T-helper 2 cell treated with Interferon-gamma antibody and Interleukin-4, amounts not matched to agents 5 μg/mL and 100 μg/mL, for 36 hours (primary cell): ENCODE data around the gene BRWD1.

ENCODE experiments used
- DNase-seq: peaks from one replicate; pipeline ENCODE4 v3.0.0; 2021; ENCODE audit warnings: low spot score
- H3K27ac Mint-ChIP-seq: one replicate; pipeline ENCODE4 v1.8.0; 2021; ENCODE audit warnings: mild to moderate bottlenecking, mixed read lengths
- H3K27me3 Mint-ChIP-seq: one replicate; pipeline ENCODE4 v1.8.0; 2021; ENCODE audit warnings: low read depth, mixed read lengths
- H3K36me3 Mint-ChIP-seq: one replicate; pipeline ENCODE4 v1.8.0; 2021; ENCODE audit warnings: low read depth, mixed read lengths
- H3K4me1 Mint-ChIP-seq: one replicate; pipeline ENCODE4 v1.8.0; 2021; ENCODE audit warnings: low read depth, mixed read lengths
- H3K4me3 Mint-ChIP-seq: one replicate; pipeline ENCODE4 v1.8.0; 2022; ENCODE audit warnings: mild to moderate bottlenecking, moderate library complexity, mixed read lengths
- H3K9me3 Mint-ChIP-seq: one replicate; pipeline ENCODE4 v1.8.0; 2021; ENCODE audit warnings: mixed read lengths

Gene BRWD1

GRCh38 chr21:39313571-39314142, at the start of gene BRWD1:
Gene BRWD1 (minus strand): TSS chr21:39313632. CDS start chr21:39313491, 141 bp downstream.
- Mint-ChIP-seq H3K4me1 (peaks cover 36% of the 10 kb centered on the region), H3K27me3 (no peaks in the 10 kb centered on the region), H3K9me3 (no peaks in the 10 kb centered on the region), H3K36me3 (peaks cover 18% of the 10 kb centered on the region), H3K4me3 (peak within 1 kb of the TSS; percentile 91), H3K27ac (peak within 1 kb of the TSS; percentile 97)
- peak; percentile 80 for DNase-seq

DNA sequence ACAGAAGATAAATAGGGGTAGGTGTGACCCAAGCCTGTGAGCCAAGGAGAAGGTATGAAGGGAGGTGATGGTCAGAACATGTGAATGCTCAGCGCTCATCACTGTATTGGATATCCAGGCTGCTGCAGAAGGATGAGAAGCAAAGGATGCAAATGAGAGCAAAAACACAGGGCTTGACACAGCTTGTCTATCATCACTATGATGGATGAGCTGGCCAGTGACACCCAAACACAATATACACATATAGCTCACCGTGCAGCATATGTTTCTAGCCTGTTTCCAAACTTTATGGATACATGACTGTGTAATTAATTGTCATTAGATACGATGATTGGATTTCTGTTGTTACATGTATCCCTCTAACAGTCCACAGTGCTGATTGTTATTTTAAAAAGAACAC, 49.3 kb upstream of the BRWD1 start:
- DNase-seq: no peak
- Mint-ChIP-seq H3K27ac (no peak overlapping the region), H3K4me3 (no peak overlapping the region), H3K9me3 (no peaks in the 10 kb centered on the region), H3K27me3 (peaks cover 14% of the 10 kb centered on the region), H3K4me1 (no peaks in the 10 kb centered on the region), H3K36me3 (no peaks in the 10 kb centered on the region)

GRCh38 chr21:39359382-39359781, 46.0 kb upstream of the BRWD1 start:
- Mint-ChIP-seq H3K27ac (no peak overlapping the region), H3K4me1 (no peaks in the 10 kb centered on the region), H3K9me3 (no peaks in the 10 kb centered on the region), H3K4me3 (no peak overlapping the region), H3K36me3 (no peaks in the 10 kb centered on the region), H3K27me3 (peaks cover 27% of the 10 kb centered on the region)
- DNase-seq: no peak

GRCh38 chr21:39353295-39353694, 39.9 kb upstream of the BRWD1 start:
- H3K4me3 Mint-ChIP-seq: no peak overlapping the region
- peaks cover 28% of the 10 kb centered on the region for H3K27me3 Mint-ChIP-seq
- peaks cover 10% of the 10 kb centered on the region for H3K4me1 Mint-ChIP-seq

GRCh38 chr21:39350094-39351005, 36.9 kb upstream of the BRWD1 start:
- Mint-ChIP-seq H3K27ac (peak overlapping the region; percentile 99), H3K27me3 (peaks cover 19% of the 10 kb centered on the region), H3K4me1 (peaks cover 30% of the 10 kb centered on the region), H3K36me3 (peaks cover 24% of the 10 kb centered on the region), H3K4me3 (peak overlapping the region; percentile 99), H3K9me3 (no peaks in the 10 kb centered on the region)
- DNase-seq: no peak

More at GRCh38 chr21:39353295-39353694, 39.9 kb upstream of the BRWD1 start:
- DNase-seq: no peak
- Mint-ChIP-seq H3K27ac (no peak overlapping the region), H3K9me3 (no peaks in the 10 kb centered on the region), H3K36me3 (peaks cover 2% of the 10 kb centered on the region)

DNA sequence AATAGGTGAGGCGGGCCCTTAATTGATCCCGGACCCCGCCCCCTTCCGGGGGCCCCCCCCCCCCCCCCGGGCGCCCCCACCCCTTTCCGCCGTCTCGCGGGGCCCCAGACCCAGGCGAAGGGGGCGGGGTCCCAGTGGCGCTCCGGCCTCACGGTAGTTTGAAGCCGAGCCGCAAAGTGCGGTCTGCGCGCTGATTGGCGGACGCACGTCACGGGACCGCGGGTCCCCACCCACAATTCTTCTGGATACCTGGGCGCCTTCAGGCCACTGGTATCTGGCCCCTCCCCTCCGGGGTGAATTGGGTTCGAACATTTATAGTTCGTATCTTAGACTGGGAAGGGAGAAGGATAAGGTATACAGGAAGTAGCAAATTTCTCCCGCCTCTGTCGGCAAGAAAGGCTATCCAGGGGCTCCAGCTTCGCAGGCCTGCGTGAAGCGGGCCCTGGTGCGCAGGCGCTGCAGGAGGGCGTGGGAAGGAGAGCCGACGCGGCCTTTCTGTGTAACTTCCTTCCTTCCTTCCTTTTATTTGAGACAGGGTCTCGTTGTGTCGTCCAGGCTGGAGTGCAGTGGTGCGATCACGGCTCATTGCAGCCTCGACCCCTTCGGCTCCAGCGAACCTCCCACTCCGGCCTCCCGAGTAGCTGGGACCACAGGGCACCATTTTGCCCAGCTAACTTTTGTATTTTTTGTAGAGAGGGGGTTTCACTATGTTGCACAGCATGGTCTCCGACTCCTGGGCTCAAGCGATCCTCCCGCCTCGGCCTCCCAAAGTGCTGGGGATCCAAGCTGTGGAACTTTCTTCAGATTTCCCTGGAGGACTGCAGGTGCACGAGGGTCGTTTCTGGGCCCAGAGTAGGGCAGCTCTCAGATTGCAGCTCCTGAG, 36.0 kb upstream of the BRWD1 start:
- H3K27me3 Mint-ChIP-seq: peaks cover 10% of the 10 kb centered on the region
- DNase-seq: peak; percentile 98
- peaks cover 32% of the 10 kb centered on the region for H3K36me3 Mint-ChIP-seq
- H3K9me3 Mint-ChIP-seq: no peaks in the 10 kb centered on the region
- H3K4me3 Mint-ChIP-seq: peak overlapping the region; percentile 99
- H3K4me1 Mint-ChIP-seq: peaks cover 37% of the 10 kb centered on the region
- peak overlapping the region; percentile 99 for H3K27ac Mint-ChIP-seq

GRCh38 chr21:39348355-39349210, 35.2 kb upstream of the BRWD1 start, which contains the start of gene HMGN1:
Gene HMGN1 (minus strand): TSS chr21:39349088. CDS start chr21:39348917, 171 bp downstream.
- DNase-seq: peak; percentile 91
- Mint-ChIP-seq H3K36me3 (peaks cover 36% of the 10 kb centered on the region), H3K27ac (peak within 1 kb of the TSS; percentile 99), H3K9me3 (no peaks in the 10 kb centered on the region), H3K27me3 (peaks cover 5% of the 10 kb centered on the region), H3K4me1 (peaks cover 39% of the 10 kb centered on the region), H3K4me3 (peak within 1 kb of the TSS; percentile 99)

- no peaks in the 10 kb centered on the region for H3K9me3 Mint-ChIP-seq
- peaks cover 2% of the 10 kb centered on the region for H3K27me3 Mint-ChIP-seq
- DNase-seq: no peak
- peaks cover 42% of the 10 kb centered on the region for H3K36me3 Mint-ChIP-seq
- peak overlapping the region; percentile 93 for H3K4me3 Mint-ChIP-seq
- H3K27ac Mint-ChIP-seq: peak overlapping the region; percentile 91
- H3K4me1 Mint-ChIP-seq: peaks cover 41% of the 10 kb centered on the region
These were observed 34.6 kb upstream of the BRWD1 start for GRCh38 chr21:39348040-39348354.

DNA sequence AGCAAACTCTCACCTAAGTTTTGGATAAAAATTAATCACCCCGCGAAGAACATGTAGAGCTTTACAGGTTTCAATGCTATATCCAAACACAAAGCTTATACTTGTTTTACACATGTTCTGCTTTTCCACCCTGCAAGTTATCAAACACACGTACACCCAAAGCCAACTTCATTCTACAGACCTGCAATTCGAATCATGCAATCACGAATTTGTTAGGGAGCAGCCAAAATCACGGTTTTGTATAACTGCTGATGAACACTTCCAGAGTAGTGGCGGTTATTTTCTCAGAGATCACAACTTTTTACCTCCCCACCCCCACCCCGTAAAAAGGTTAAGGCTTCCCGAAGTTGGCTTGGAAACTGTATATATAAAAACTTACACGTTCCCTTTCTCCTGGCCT, 34.1 kb upstream of the BRWD1 start:
- H3K27me3 Mint-ChIP-seq: peaks cover 2% of the 10 kb centered on the region
- peaks cover 41% of the 10 kb centered on the region for H3K4me1 Mint-ChIP-seq
- peaks cover 44% of the 10 kb centered on the region for H3K36me3 Mint-ChIP-seq
- no peak for DNase-seq
- H3K4me3 Mint-ChIP-seq: peak overlapping the region; percentile 93
- no peaks in the 10 kb centered on the region for H3K9me3 Mint-ChIP-seq
- H3K27ac Mint-ChIP-seq: peak overlapping the region; percentile 91

DNA sequence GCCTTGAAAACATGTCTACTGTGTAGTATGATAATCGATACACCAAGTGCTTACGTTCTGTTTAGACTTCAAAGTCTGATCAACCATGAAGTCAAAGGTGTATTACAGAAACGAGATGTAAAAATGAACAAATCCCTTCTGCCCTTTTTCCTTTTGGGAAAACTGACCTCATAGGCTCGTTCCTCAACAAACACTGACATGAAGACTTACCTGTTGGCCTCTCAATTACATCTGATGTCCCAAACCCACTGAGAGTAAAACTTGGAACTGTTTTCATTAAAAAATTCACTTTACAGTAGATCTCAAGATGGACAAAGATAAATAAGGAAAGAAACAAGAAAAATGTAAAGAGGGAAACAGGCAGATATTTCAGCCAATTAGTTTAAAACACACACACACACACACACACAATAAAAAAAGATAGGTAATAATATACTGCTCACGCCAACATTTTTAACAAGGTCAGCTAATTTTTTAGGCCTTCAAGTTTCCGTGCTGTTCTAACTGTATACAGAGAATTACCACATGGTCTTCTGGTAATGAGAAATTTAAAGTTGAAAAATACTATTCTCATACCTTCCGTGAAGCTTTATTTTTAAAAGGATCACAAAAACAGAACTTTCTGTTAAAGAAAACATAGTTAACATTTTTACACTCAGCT, 33.4 kb upstream of the BRWD1 start:
- peaks cover 46% of the 10 kb centered on the region for H3K36me3 Mint-ChIP-seq
- H3K9me3 Mint-ChIP-seq: no peaks in the 10 kb centered on the region
- H3K4me3 Mint-ChIP-seq: peak overlapping the region; percentile 93
- peaks cover 41% of the 10 kb centered on the region for H3K4me1 Mint-ChIP-seq
- H3K27ac Mint-ChIP-seq: peak overlapping the region; percentile 61
- no peak for DNase-seq
- H3K27me3 Mint-ChIP-seq: peaks cover 2% of the 10 kb centered on the region

DNA sequence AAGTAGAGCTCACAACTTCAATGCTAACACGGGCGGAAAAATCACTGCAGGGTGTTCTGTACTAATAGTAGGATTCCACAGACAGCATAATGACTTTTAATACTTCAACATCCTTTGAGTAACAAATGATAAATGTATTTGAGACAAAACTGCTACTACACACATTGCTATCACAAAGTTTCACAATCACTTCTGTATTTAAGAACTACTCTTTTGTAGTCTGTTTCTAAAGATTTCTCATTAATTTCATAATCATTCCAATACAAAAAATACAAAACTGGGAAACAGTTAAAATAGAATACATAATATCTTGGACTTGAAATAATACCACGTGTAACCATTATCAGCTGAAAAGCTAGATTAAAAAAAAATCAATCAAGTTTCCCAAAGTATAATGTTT, 32.8 kb upstream of the BRWD1 start:
- Mint-ChIP-seq H3K27me3 (peaks cover under 1% of the 10 kb centered on the region), H3K27ac (no peak overlapping the region), H3K4me1 (peaks cover 41% of the 10 kb centered on the region), H3K9me3 (no peaks in the 10 kb centered on the region), H3K4me3 (peak overlapping the region; percentile 93), H3K36me3 (peaks cover 51% of the 10 kb centered on the region)
- DNase-seq: no peak

DNA sequence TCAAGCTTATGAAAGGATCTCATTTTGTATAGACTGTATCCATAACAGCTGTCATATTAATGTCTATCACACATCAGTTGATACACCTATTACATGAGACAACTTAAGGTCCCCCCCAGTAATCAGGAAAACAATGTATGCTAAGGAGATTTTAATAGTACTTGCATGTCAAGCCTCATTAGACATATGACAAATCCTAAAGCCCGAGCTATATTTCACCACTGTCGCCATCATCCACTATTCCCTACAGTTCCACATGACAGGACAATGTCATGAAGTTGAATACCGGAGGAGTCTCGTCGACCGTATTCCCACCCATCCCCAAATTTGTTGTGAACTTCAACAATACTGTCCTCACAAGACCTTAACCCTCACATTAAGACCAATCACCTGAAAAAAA, 32.0 kb upstream of the BRWD1 start:
- Mint-ChIP-seq H3K36me3 (peaks cover 56% of the 10 kb centered on the region), H3K4me1 (peaks cover 40% of the 10 kb centered on the region), H3K4me3 (peak overlapping the region; percentile 93), H3K27ac (no peak overlapping the region), H3K9me3 (no peaks in the 10 kb centered on the region), H3K27me3 (no peaks in the 10 kb centered on the region)
- DNase-seq: no peak

GRCh38 chr21:39344848-39345247, 31.4 kb upstream of the BRWD1 start:
- H3K27ac Mint-ChIP-seq: no peak overlapping the region
- H3K4me3 Mint-ChIP-seq: peak overlapping the region; percentile 93
- no peaks in the 10 kb centered on the region for H3K9me3 Mint-ChIP-seq
- peaks cover 56% of the 10 kb centered on the region for H3K36me3 Mint-ChIP-seq
- no peaks in the 10 kb centered on the region for H3K27me3 Mint-ChIP-seq
- peaks cover 34% of the 10 kb centered on the region for H3K4me1 Mint-ChIP-seq
- no peak for DNase-seq
